ENCODE measurements around the gene ZNF366. TPM values are rescaled to one million over a fixed set of nuclear protein-coding genes. Genes with fewer than 3 reads are reported as not detected.

The ZNF366 gene
- polyA plus RNA-seq, 1 donor (not counting 4 experiments of a cell fraction or from before 2014, with no cell fraction given) = not detected

DNA sequence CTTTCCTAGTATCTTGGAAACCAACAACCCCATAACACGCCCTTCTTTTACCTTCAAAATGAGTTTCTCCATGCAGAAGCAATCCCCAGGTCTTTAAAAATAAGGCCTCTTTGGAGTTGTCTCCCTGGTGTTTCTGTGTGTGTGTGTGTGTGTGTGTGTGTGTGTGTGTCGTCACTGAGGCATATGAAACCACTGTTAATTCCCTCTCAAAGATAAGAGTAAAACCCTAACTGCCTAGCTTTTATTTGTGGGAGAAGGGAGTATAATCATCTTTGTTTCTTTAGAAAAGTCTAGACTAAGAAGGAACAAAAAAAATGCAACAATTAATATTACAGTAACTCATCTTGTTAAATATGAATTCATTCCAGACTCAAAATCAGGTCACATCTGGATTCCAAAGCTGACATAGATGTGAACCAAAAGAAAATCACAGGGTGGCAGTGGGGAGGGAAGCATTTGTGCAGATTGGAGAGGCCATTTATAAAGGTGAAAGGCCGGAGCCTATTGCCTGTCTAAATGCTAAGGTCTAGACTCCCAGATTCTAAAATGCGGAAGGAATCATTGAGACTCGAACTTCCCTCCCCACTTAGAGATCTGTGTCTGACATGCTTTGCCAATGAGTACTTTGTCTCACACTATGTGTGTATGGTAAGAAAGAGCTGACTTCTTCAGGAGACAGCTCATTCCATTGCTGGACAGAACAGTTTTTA lies 91.4 kb downstream of the ZNF366 start:
- Histone ChIP-seq H3K9me3 (ENCODE audit: control insufficient read depth, low read depth, low read length) (no peaks in the 10 kb centered on the region), H3K4me1 (ENCODE audit: control insufficient read depth, extremely low read depth, insufficient read depth, low read length) (no peaks in the 10 kb centered on the region), H2AFZ (ENCODE audit: control insufficient read depth, low read length) (no peak overlapping the region), H3K9me1 (ENCODE audit: control insufficient read depth, extremely low read depth, insufficient read depth, low read length) (no peaks in the 10 kb centered on the region), H3K9ac (ENCODE audit: control insufficient read depth, extremely low read depth, insufficient read depth, low read length) (no peak overlapping the region), H3K4me3 (ENCODE audit: control insufficient read depth in 2 of 3, extremely low read depth in 1 of 3, insufficient read depth in 2 of 3, low read depth in 1 of 3, low read length in 3 of 3) (no peak overlapping the region), H3K4me2 (ENCODE audit: control insufficient read depth, extremely low read depth, insufficient read depth, low read depth, low read length) (no peak overlapping the region), H3K27ac (ENCODE audit: control insufficient read depth, insufficient read depth, low read length) (no peak overlapping the region), H3K27me3 (ENCODE audit: control insufficient read depth, extremely low read depth, insufficient read depth, low read length) (no peaks in the 10 kb centered on the region), H4K20me1 (ENCODE audit: control insufficient read depth, extremely low read depth, insufficient read depth, low read length) (no peaks in the 10 kb centered on the region), H3K36me3 (ENCODE audit: control insufficient read depth in 2 of 2, extremely low read depth in 1 of 2, insufficient read depth in 2 of 2, low read length in 2 of 2) (no peaks in the 10 kb centered on the region), H3K79me2 (ENCODE audit: control insufficient read depth, insufficient read depth, low read length) (no peaks in the 10 kb centered on the region)
- no peak for DNase-seq (ENCODE audit: low read depth, low spot score)
- dilution Hi-C loops (cut with MboI; ENCODE audit: extremely low pct_ligation_motif_present, low sequenced_read_pairs) = no loop called here
- no peak for FAIRE-seq
- TF ChIP-seq, protein P1, sequence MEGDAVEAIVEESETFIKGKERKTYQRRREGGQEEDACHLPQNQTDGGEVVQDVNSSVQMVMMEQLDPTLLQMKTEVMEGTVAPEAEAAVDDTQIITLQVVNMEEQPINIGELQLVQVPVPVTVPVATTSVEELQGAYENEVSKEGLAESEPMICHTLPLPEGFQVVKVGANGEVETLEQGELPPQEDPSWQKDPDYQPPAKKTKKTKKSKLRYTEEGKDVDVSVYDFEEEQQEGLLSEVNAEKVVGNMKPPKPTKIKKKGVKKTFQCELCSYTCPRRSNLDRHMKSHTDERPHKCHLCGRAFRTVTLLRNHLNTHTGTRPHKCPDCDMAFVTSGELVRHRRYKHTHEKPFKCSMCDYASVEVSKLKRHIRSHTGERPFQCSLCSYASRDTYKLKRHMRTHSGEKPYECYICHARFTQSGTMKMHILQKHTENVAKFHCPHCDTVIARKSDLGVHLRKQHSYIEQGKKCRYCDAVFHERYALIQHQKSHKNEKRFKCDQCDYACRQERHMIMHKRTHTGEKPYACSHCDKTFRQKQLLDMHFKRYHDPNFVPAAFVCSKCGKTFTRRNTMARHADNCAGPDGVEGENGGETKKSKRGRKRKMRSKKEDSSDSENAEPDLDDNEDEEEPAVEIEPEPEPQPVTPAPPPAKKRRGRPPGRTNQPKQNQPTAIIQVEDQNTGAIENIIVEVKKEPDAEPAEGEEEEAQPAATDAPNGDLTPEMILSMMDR (optimal IDR thresholded peaks at IDR 0.05 in 1 of 3, IDR thresholded peaks at IDR 0.05 in 1 of 3, conservative IDR thresholded peaks at IDR 0.05 in 1 of 3; ENCODE audit: extremely low read depth in 1 of 3, insufficient read depth in 2 of 3, low read length in 3 of 3) = no peak
- TF ChIP-seq EZH2 (IDR thresholded peaks at IDR 0.05; ENCODE audit: low read length) = no peak

DNA sequence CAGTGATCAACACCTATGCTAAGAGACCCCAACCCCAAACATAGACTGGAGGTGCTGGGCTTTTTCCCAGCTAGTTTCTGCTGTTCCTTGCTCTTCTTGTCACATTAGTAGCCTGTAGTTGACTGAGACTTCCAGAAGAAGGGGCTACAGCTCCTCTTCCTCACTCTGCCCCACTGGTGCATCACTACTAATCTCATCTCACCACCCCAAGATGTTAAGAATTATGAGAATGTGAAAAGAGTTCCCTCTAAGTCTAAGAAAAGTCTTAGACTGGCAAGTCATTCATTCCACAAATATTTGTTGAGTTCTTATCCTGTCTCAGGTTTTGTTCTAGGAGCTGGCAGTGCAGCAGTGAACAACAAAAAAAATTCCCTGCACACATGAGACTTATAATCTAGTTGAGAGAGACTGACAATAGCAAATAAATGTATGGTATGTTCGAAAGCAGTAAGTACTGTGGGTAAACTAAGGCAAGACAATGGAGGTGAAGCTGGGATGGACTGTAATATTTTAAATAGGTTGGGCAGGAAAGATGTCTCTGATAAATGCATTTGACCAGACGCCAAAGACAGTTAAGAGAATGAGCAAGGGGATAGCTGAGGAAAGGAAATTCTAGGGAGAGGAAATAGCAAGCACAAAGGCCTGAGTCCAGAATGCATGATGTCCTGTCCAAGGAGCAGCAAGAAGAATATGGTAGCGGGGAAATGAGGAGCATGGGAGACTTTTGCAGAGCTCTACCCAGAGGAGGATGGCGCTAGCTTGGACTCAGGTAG lies 94.7 kb downstream of the ZNF366 start:
- dilution Hi-C loops (cut with MboI; ENCODE audit: extremely low pct_ligation_motif_present, low sequenced_read_pairs) = no loop called here
- no peaks in the 10 kb centered on the region for H3K9me1 ChIP-seq (ENCODE audit: control insufficient read depth, extremely low read depth, insufficient read depth, low read length)
- no peak overlapping the region for H3K4me3 ChIP-seq (ENCODE audit: control insufficient read depth in 2 of 3, extremely low read depth in 1 of 3, insufficient read depth in 2 of 3, low read depth in 1 of 3, low read length in 3 of 3)
- peaks cover 2% of the 10 kb centered on the region for H3K4me1 ChIP-seq (ENCODE audit: control insufficient read depth, extremely low read depth, insufficient read depth, low read length)
- no peaks in the 10 kb centered on the region for H3K9me3 ChIP-seq (ENCODE audit: control insufficient read depth, low read depth, low read length)
- no peak overlapping the region for H3K27ac ChIP-seq (ENCODE audit: control insufficient read depth, insufficient read depth, low read length)
- no peaks in the 10 kb centered on the region for H4K20me1 ChIP-seq (ENCODE audit: control insufficient read depth, extremely low read depth, insufficient read depth, low read length)
- no peaks in the 10 kb centered on the region for H3K36me3 ChIP-seq (ENCODE audit: control insufficient read depth in 2 of 2, extremely low read depth in 1 of 2, insufficient read depth in 2 of 2, low read length in 2 of 2)
- H3K4me2 ChIP-seq (ENCODE audit: control insufficient read depth, extremely low read depth, insufficient read depth, low read depth, low read length) = no peak overlapping the region
- no peak for DNase-seq (ENCODE audit: low read depth, low spot score)
- H3K79me2 ChIP-seq (ENCODE audit: control insufficient read depth, insufficient read depth, low read length) = no peaks in the 10 kb centered on the region
- TF ChIP-seq EZH2 (IDR thresholded peaks at IDR 0.05; ENCODE audit: low read length) = no peak
- TF ChIP-seq, protein P1 (optimal IDR thresholded peaks at IDR 0.05 in 1 of 3, IDR thresholded peaks at IDR 0.05 in 1 of 3, conservative IDR thresholded peaks at IDR 0.05 in 1 of 3; ENCODE audit: extremely low read depth in 1 of 3, insufficient read depth in 2 of 3, low read length in 3 of 3) = no peak
- no peak overlapping the region for H2AFZ ChIP-seq (ENCODE audit: control insufficient read depth, low read length)
- H3K27me3 ChIP-seq (ENCODE audit: control insufficient read depth, extremely low read depth, insufficient read depth, low read length) = no peaks in the 10 kb centered on the region
- FAIRE-seq = no peak
- no peak overlapping the region for H3K9ac ChIP-seq (ENCODE audit: control insufficient read depth, extremely low read depth, insufficient read depth, low read length)

Data from keratinocyte (primary cell).